ENCODE data around the gene G3BP2. TPM values are rescaled to one million over a fixed set of nuclear protein-coding genes. Genes with fewer than 3 reads are reported as not detected.
A peak's percentile ranks its signal among the peaks of the same experiment; 100 is the strongest.

G3BP2 gene
- polyA plus RNA-seq, 1 donor, result 136 TPM

- WGBS (ENCODE audit: insufficient coverage, low lambda C conversion rate), result no CpG with 5 or more reads among the region's 3 CpGs
- H3K4me3 ChIP-seq (ENCODE audit: low read length), result no peak overlapping the region
- no peaks in the 10 kb centered on the region for H3K4me1 ChIP-seq (ENCODE audit: control insufficient read depth, insufficient read depth, low read length)
- no peaks in the 10 kb centered on the region for H3K27me3 ChIP-seq (ENCODE audit: control insufficient read depth, insufficient read depth, low read length)
- DNase-seq, result no peak
- no peak overlapping the region for H3K27ac ChIP-seq (ENCODE audit: low read length)
- no peaks in the 10 kb centered on the region for H3K9me3 ChIP-seq (ENCODE audit: control insufficient read depth, low read depth, low read length)
- no peaks in the 10 kb centered on the region for H3K36me3 ChIP-seq (ENCODE audit: control insufficient read depth, insufficient read depth, low read length)
Observed at GRCh38 chr4:75686346-75686745, 13.1 kb upstream of the G3BP2 start.

- Histone ChIP-seq H3K27me3 (ENCODE audit: control insufficient read depth, insufficient read depth, low read length) (no peaks in the 10 kb centered on the region), H3K4me1 (ENCODE audit: control insufficient read depth, insufficient read depth, low read length) (no peaks in the 10 kb centered on the region), H3K27ac (ENCODE audit: low read length) (no peak overlapping the region), H3K4me3 (ENCODE audit: low read length) (no peak overlapping the region), H3K36me3 (ENCODE audit: control insufficient read depth, insufficient read depth, low read length) (no peaks in the 10 kb centered on the region), H3K9me3 (ENCODE audit: control insufficient read depth, low read depth, low read length) (no peaks in the 10 kb centered on the region)
- 89% methylated on average over 2 of the region's 2 CpGs for WGBS (ENCODE audit: insufficient coverage, low lambda C conversion rate)
- no peak for DNase-seq
Observed at GRCh38 chr4:75685546-75686189, 12.5 kb upstream of the G3BP2 start.

- H3K27ac ChIP-seq (ENCODE audit: low read length), result no peak overlapping the region
- no CpG with 5 or more reads among the region's 6 CpGs for WGBS (ENCODE audit: insufficient coverage, low lambda C conversion rate)
- no peak for DNase-seq
- no peaks in the 10 kb centered on the region for H3K9me3 ChIP-seq (ENCODE audit: control insufficient read depth, low read depth, low read length)
- no peak overlapping the region for H3K4me3 ChIP-seq (ENCODE audit: low read length)
- H3K27me3 ChIP-seq (ENCODE audit: control insufficient read depth, insufficient read depth, low read length), result no peaks in the 10 kb centered on the region
- H3K36me3 ChIP-seq (ENCODE audit: control insufficient read depth, insufficient read depth, low read length), result no peaks in the 10 kb centered on the region
- H3K4me1 ChIP-seq (ENCODE audit: control insufficient read depth, insufficient read depth, low read length), result no peaks in the 10 kb centered on the region
Observed at GRCh38 chr4:75683482-75684155, 10.4 kb upstream of the G3BP2 start.

- H3K4me1 ChIP-seq (ENCODE audit: control insufficient read depth, insufficient read depth, low read length), result peaks cover under 1% of the 10 kb centered on the region
- no peak overlapping the region for H3K27ac ChIP-seq (ENCODE audit: low read length)
- no peaks in the 10 kb centered on the region for H3K9me3 ChIP-seq (ENCODE audit: control insufficient read depth, low read depth, low read length)
- no peak for DNase-seq
- no peak overlapping the region for H3K4me3 ChIP-seq (ENCODE audit: low read length)
- WGBS (ENCODE audit: insufficient coverage, low lambda C conversion rate), result no CpG with 5 or more reads among the region's 3 CpGs
- H3K27me3 ChIP-seq (ENCODE audit: control insufficient read depth, insufficient read depth, low read length), result no peaks in the 10 kb centered on the region
- H3K36me3 ChIP-seq (ENCODE audit: control insufficient read depth, insufficient read depth, low read length), result no peaks in the 10 kb centered on the region
Observed at GRCh38 chr4:75679876-75680575, 6.8 kb upstream of the G3BP2 start.

- no peaks in the 10 kb centered on the region for H3K27me3 ChIP-seq (ENCODE audit: control insufficient read depth, insufficient read depth, low read length)
- DNase-seq, result no peak
- no peak overlapping the region for H3K4me3 ChIP-seq (ENCODE audit: low read length)
- H3K4me1 ChIP-seq (ENCODE audit: control insufficient read depth, insufficient read depth, low read length), result peaks cover 9% of the 10 kb centered on the region
- no peak overlapping the region for H3K27ac ChIP-seq (ENCODE audit: low read length)
- H3K36me3 ChIP-seq (ENCODE audit: control insufficient read depth, insufficient read depth, low read length), result no peaks in the 10 kb centered on the region
- H3K9me3 ChIP-seq (ENCODE audit: control insufficient read depth, low read depth, low read length), result no peaks in the 10 kb centered on the region
Observed at GRCh38 chr4:75678965-75679364, 5.8 kb upstream of the G3BP2 start.

- no peaks in the 10 kb centered on the region for H3K27me3 ChIP-seq (ENCODE audit: control insufficient read depth, insufficient read depth, low read length)
- no peaks in the 10 kb centered on the region for H3K9me3 ChIP-seq (ENCODE audit: control insufficient read depth, low read depth, low read length)
- H3K36me3 ChIP-seq (ENCODE audit: control insufficient read depth, insufficient read depth, low read length), result no peaks in the 10 kb centered on the region
- no peak overlapping the region for H3K4me3 ChIP-seq (ENCODE audit: low read length)
- DNase-seq, result no peak
- peaks cover 12% of the 10 kb centered on the region for H3K4me1 ChIP-seq (ENCODE audit: control insufficient read depth, insufficient read depth, low read length)
- no peak overlapping the region for H3K27ac ChIP-seq (ENCODE audit: low read length)
Observed at GRCh38 chr4:75678473-75678872, 5.3 kb upstream of the G3BP2 start.

GRCh38 chr4:75675004-75675531 lies 1.9 kb upstream of the G3BP2 start:
- peaks cover 21% of the 10 kb centered on the region for H3K4me1 ChIP-seq (ENCODE audit: control insufficient read depth, insufficient read depth, low read length)
- no peaks in the 10 kb centered on the region for H3K9me3 ChIP-seq (ENCODE audit: control insufficient read depth, low read depth, low read length)
- H3K27me3 ChIP-seq (ENCODE audit: control insufficient read depth, insufficient read depth, low read length), result no peaks in the 10 kb centered on the region
- H3K27ac ChIP-seq (ENCODE audit: low read length), result peak overlapping the region; percentile 59
- 27% methylated on average over 3 of the region's 11 CpGs for WGBS (ENCODE audit: insufficient coverage, low lambda C conversion rate)
- no peak overlapping the region for H3K4me3 ChIP-seq (ENCODE audit: low read length)
- no peaks in the 10 kb centered on the region for H3K36me3 ChIP-seq (ENCODE audit: control insufficient read depth, insufficient read depth, low read length)
- DNase-seq, result peak; percentile 36 to 75

- no peaks in the 10 kb centered on the region for H3K36me3 ChIP-seq (ENCODE audit: control insufficient read depth, insufficient read depth, low read length)
- H3K4me1 ChIP-seq (ENCODE audit: control insufficient read depth, insufficient read depth, low read length), result peaks cover 23% of the 10 kb centered on the region
- peak overlapping the region; percentile 99 for H3K27ac ChIP-seq (ENCODE audit: low read length)
- H3K4me3 ChIP-seq (ENCODE audit: low read length), result peak overlapping the region; percentile 87
- no peaks in the 10 kb centered on the region for H3K27me3 ChIP-seq (ENCODE audit: control insufficient read depth, insufficient read depth, low read length)
- no peak for DNase-seq
- 62% methylated on average over 3 of the region's 5 CpGs for WGBS (ENCODE audit: insufficient coverage, low lambda C conversion rate)
- no peaks in the 10 kb centered on the region for H3K9me3 ChIP-seq (ENCODE audit: control insufficient read depth, low read depth, low read length)
Observed at GRCh38 chr4:75673959-75674328, 733 bp upstream of the G3BP2 start.

GRCh38 chr4:75672461-75673026 lies 667 bp downstream of the G3BP2 start:
- H3K27ac ChIP-seq (ENCODE audit: low read length), result peak overlapping the region; percentile 99
- peak; percentile 47 to 82 for DNase-seq
- peaks cover 23% of the 10 kb centered on the region for H3K4me1 ChIP-seq (ENCODE audit: control insufficient read depth, insufficient read depth, low read length)
- no CpG with 5 or more reads among the region's 44 CpGs for WGBS (ENCODE audit: insufficient coverage, low lambda C conversion rate)
- H3K4me3 ChIP-seq (ENCODE audit: low read length), result peak overlapping the region; percentile 87
- no peaks in the 10 kb centered on the region for H3K36me3 ChIP-seq (ENCODE audit: control insufficient read depth, insufficient read depth, low read length)
- H3K27me3 ChIP-seq (ENCODE audit: control insufficient read depth, insufficient read depth, low read length), result no peaks in the 10 kb centered on the region
- H3K9me3 ChIP-seq (ENCODE audit: control insufficient read depth, low read depth, low read length), result no peaks in the 10 kb centered on the region

GRCh38 chr4:75671802-75672421 lies 1.3 kb downstream of the G3BP2 start:
- Histone ChIP-seq H3K36me3 (ENCODE audit: control insufficient read depth, insufficient read depth, low read length) (no peaks in the 10 kb centered on the region), H3K27me3 (ENCODE audit: control insufficient read depth, insufficient read depth, low read length) (no peaks in the 10 kb centered on the region), H3K9me3 (ENCODE audit: control insufficient read depth, low read depth, low read length) (no peaks in the 10 kb centered on the region), H3K4me3 (ENCODE audit: low read length) (peak overlapping the region; percentile 87), H3K4me1 (ENCODE audit: control insufficient read depth, insufficient read depth, low read length) (peaks cover 23% of the 10 kb centered on the region), H3K27ac (ENCODE audit: low read length) (peak overlapping the region; percentile 99)
- peak in 1 of 2 donors; percentile 48 for DNase-seq
- 0% methylated on average over 4 of the region's 10 CpGs for WGBS (ENCODE audit: insufficient coverage, low lambda C conversion rate)
